ENCODE measurements around the gene ADCY9.

ADCY9 gene

GRCh38 chr16:4055748-4056147 lies 60.5 kb downstream of the ADCY9 start:
- TF ChIP-seq, protein P1, sequence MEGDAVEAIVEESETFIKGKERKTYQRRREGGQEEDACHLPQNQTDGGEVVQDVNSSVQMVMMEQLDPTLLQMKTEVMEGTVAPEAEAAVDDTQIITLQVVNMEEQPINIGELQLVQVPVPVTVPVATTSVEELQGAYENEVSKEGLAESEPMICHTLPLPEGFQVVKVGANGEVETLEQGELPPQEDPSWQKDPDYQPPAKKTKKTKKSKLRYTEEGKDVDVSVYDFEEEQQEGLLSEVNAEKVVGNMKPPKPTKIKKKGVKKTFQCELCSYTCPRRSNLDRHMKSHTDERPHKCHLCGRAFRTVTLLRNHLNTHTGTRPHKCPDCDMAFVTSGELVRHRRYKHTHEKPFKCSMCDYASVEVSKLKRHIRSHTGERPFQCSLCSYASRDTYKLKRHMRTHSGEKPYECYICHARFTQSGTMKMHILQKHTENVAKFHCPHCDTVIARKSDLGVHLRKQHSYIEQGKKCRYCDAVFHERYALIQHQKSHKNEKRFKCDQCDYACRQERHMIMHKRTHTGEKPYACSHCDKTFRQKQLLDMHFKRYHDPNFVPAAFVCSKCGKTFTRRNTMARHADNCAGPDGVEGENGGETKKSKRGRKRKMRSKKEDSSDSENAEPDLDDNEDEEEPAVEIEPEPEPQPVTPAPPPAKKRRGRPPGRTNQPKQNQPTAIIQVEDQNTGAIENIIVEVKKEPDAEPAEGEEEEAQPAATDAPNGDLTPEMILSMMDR (IDR thresholded peaks at IDR 0.05; ENCODE audit: borderline replicate concordance, control extremely low read depth, extremely low read depth, insufficient read depth, missing control alignments): no peak
- no peak for DNase-seq (ENCODE audit: low spot score)
- in situ Hi-C loops (cut with MboI; ENCODE audit: low sequenced_read_pairs, unreplicated experiment): no loop called here

- no peak for DNase-seq (ENCODE audit: low spot score)
- TF ChIP-seq, protein P1 (IDR thresholded peaks at IDR 0.05; ENCODE audit: borderline replicate concordance, control extremely low read depth, extremely low read depth, insufficient read depth, missing control alignments): no peak
- in situ Hi-C loops (cut with MboI; ENCODE audit: low sequenced_read_pairs, unreplicated experiment): no loop called here
Observed at GRCh38 chr16:4053301-4053845, 62.9 kb downstream of the ADCY9 start.

DNA sequence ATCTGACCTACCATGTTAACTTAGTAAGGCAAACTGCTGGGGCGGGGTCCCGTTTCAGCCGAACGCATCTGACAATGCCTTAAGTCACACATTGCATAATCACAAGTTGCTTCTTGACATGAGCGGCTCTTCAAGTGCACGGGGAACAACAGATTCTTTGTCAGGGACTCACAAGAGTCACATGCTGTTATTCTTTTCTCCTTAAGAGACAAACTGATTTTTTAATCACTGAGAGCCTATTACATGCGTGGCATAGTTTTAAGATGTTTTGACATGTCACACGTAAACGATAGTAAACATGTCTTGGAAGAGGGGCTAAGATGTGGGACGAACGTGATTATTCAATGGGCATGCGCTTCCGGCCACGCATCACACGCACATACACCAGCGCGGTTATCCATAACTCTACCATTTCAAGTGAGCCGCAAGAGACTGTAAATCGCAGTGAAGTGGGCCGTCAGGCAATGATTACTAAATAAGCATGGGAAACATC lies 63.4 kb downstream of the ADCY9 start:
- in situ Hi-C loops (cut with MboI; ENCODE audit: low sequenced_read_pairs, unreplicated experiment): no loop called here
- TF ChIP-seq, protein P1 (IDR thresholded peaks at IDR 0.05; ENCODE audit: borderline replicate concordance, control extremely low read depth, extremely low read depth, insufficient read depth, missing control alignments): no peak
- DNase-seq (ENCODE audit: low spot score): no peak

DNA sequence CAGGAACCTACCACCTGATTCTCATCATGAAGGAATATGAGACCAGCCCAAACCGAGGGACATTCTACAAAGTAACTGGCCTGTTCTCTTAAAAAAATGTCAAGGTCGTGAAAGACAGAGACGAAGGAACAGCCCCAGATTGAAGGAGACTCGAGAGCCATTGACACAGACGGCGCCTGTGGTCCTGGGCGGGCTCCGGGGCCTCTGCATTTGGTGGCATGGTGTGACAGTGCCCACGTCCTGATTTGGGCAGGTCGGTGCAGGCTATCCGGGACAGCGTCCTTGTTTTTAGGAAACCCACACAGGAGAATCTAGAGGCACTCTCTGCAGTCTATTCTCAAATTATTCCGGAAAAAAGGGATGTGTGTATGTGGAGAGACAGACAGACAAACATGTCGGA lies 64.1 kb downstream of the ADCY9 start:
- TF ChIP-seq, protein P1 (IDR thresholded peaks at IDR 0.05; ENCODE audit: borderline replicate concordance, control extremely low read depth, extremely low read depth, insufficient read depth, missing control alignments): no peak
- no peak for DNase-seq (ENCODE audit: low spot score)
- in situ Hi-C loops (cut with MboI; ENCODE audit: low sequenced_read_pairs, unreplicated experiment): no loop called here

DNA sequence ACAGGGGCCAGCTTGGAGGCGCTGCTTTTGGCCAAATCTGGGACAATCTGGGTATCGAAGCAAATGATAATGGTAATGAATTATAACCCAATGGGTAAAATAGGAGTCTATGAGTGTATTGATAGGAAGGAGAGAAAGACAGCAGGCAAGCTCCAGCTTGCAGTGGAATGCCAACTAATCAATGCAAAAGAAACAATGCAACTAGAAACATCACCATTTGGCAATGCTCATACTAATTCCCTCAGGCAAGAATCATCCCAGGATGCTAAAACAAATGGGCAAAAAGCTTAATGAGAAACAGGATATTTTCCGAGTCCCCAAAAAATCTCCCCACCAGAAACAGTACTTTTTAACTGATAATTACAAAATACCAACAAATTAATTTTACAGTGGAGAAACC lies 64.7 kb downstream of the ADCY9 start:
- no peak for DNase-seq (ENCODE audit: low spot score)
- TF ChIP-seq, protein P1 (IDR thresholded peaks at IDR 0.05; ENCODE audit: borderline replicate concordance, control extremely low read depth, extremely low read depth, insufficient read depth, missing control alignments): no peak
- in situ Hi-C loops (cut with MboI; ENCODE audit: low sequenced_read_pairs, unreplicated experiment): no loop called here

- TF ChIP-seq, protein P1 (IDR thresholded peaks at IDR 0.05; ENCODE audit: borderline replicate concordance, control extremely low read depth, extremely low read depth, insufficient read depth, missing control alignments): no peak
- in situ Hi-C loops (cut with MboI; ENCODE audit: low sequenced_read_pairs, unreplicated experiment): no loop called here
- DNase-seq (ENCODE audit: low spot score): no peak
Observed at GRCh38 chr16:4049031-4049430, 67.2 kb downstream of the ADCY9 start.
